ENCODE data around the gene TPK1.

- TF ChIP-seq CTCF (IDR thresholded peaks at IDR 0.05): no peak
- no peak for TF ChIP-seq POLR2A (IDR thresholded peaks at IDR 0.05)
Observed at GRCh38 chr7:144629598-144629997, 206.3 kb downstream of the TPK1 start.

Data from upper lobe of left lung (tissue), 4 donors.